ENCODE data around the gene PTPN5. TPM values are rescaled to one million over a fixed set of nuclear protein-coding genes. Genes with fewer than 3 reads are reported as not detected.

PTPN5 gene
- total RNA-seq, 4 donors from 2014 or later: 0.15 to 0.51 (median 0.39) TPM

- no peaks in the 10 kb centered on the region for H3K36me3 ChIP-seq
- no peak for ATAC-seq
- H3K9me3 ChIP-seq: no peaks in the 10 kb centered on the region
- in situ Hi-C loops (cut with MboI; ENCODE audit: low sequenced_read_pairs in 4 of 4) (loop anchor here in 3 of 4 donors (10.0 to 25.0 kb wide), 2 partner anchors 59 to 631 kb away; partner anchors contain the start of gene SAAL1 (in 2 of the 3)), intact Hi-C loops (cut with DNase I; ENCODE audit: low total_unique reads) (no loop called here)
- H3K4me1 ChIP-seq: no peaks in the 10 kb centered on the region
- no peak overlapping the region for H3K27ac ChIP-seq
- no peak for DNase-seq
- TF ChIP-seq POLR2A (IDR thresholded peaks at IDR 0.05): no peak
- no peak for TF ChIP-seq CTCF (IDR thresholded peaks at IDR 0.05 in 4 of 5, conservative IDR thresholded peaks at IDR 0.05 in 1 of 5)
- no peaks in the 10 kb centered on the region for H3K27me3 ChIP-seq
- H3K4me3 ChIP-seq: no peak overlapping the region
Measured at GRCh38 chr11:18743365-18743764, 48.2 kb downstream of the PTPN5 start.

GRCh38 chr11:18741783-18742182 is 49.8 kb downstream of the PTPN5 start:
- intact Hi-C loops (cut with DNase I; ENCODE audit: low total_unique reads) (no loop called here), in situ Hi-C loops (cut with MboI; ENCODE audit: low sequenced_read_pairs in 4 of 4) (loop anchor here in 3 of 4 donors (10.0 to 25.0 kb wide), 2 partner anchors 57 to 629 kb away; partner anchors contain the start of gene SAAL1 (in 2 of the 3))
- no peaks in the 10 kb centered on the region for H3K9me3 ChIP-seq
- ATAC-seq: no peak
- H3K36me3 ChIP-seq: no peaks in the 10 kb centered on the region
- no peak for DNase-seq
- no peak overlapping the region for H3K27ac ChIP-seq
- H3K27me3 ChIP-seq: no peaks in the 10 kb centered on the region
- TF ChIP-seq CTCF (IDR thresholded peaks at IDR 0.05 in 4 of 5, conservative IDR thresholded peaks at IDR 0.05 in 1 of 5) (no peak), POLR2A (IDR thresholded peaks at IDR 0.05) (no peak)
- H3K4me3 ChIP-seq: no peak overlapping the region
- no peaks in the 10 kb centered on the region for H3K4me1 ChIP-seq

- no peak overlapping the region for H3K4me3 ChIP-seq
- intact Hi-C loops (cut with DNase I; ENCODE audit: low total_unique reads): no loop called here
- no peaks in the 10 kb centered on the region for H3K36me3 ChIP-seq
- no peak for DNase-seq
- in situ Hi-C loops (cut with MboI; ENCODE audit: low sequenced_read_pairs in 4 of 4): loop anchor here in 3 of 4 donors (10.0 to 25.0 kb wide), 2 partner anchors 55 to 627 kb away; partner anchors contain the start of gene SAAL1 (in 2 of the 3)
- no peak overlapping the region for H3K27ac ChIP-seq
- no peak for TF ChIP-seq CTCF (IDR thresholded peaks at IDR 0.05 in 4 of 5, conservative IDR thresholded peaks at IDR 0.05 in 1 of 5)
- no peak for TF ChIP-seq POLR2A (IDR thresholded peaks at IDR 0.05)
- H3K27me3 ChIP-seq: no peaks in the 10 kb centered on the region
- ATAC-seq: no peak
- no peaks in the 10 kb centered on the region for H3K4me1 ChIP-seq
- no peaks in the 10 kb centered on the region for H3K9me3 ChIP-seq
Measured at GRCh38 chr11:18739685-18740084, 51.9 kb downstream of the PTPN5 start.

GRCh38 chr11:18737642-18738041 is 54.0 kb downstream of the PTPN5 start:
- TF ChIP-seq CTCF (IDR thresholded peaks at IDR 0.05 in 4 of 5, conservative IDR thresholded peaks at IDR 0.05 in 1 of 5) (no peak), POLR2A (IDR thresholded peaks at IDR 0.05) (no peak)
- ATAC-seq (no peak), DNase-seq (no peak)
- no peaks in the 10 kb centered on the region for H3K36me3 ChIP-seq
- H3K27me3 ChIP-seq: no peaks in the 10 kb centered on the region
- H3K27ac ChIP-seq: no peak overlapping the region
- intact Hi-C loops (cut with DNase I; ENCODE audit: low total_unique reads): no loop called here
- no peaks in the 10 kb centered on the region for H3K9me3 ChIP-seq
- H3K4me1 ChIP-seq: no peaks in the 10 kb centered on the region
- in situ Hi-C loops (cut with MboI; ENCODE audit: low sequenced_read_pairs in 4 of 4): loop anchor here in 2 of 4 donors (25.0 kb wide), 1 partner anchor 625 kb away; the partner anchor contains the start of gene SAAL1 (in 2 of the 2)
- H3K4me3 ChIP-seq: no peak overlapping the region
